Measurements from ENCODE around the gene LRAT.

LRAT gene

GRCh38 chr4:154779362-154779947 is 35.7 kb downstream of the LRAT start:
- DNase-seq = no peak

DNA sequence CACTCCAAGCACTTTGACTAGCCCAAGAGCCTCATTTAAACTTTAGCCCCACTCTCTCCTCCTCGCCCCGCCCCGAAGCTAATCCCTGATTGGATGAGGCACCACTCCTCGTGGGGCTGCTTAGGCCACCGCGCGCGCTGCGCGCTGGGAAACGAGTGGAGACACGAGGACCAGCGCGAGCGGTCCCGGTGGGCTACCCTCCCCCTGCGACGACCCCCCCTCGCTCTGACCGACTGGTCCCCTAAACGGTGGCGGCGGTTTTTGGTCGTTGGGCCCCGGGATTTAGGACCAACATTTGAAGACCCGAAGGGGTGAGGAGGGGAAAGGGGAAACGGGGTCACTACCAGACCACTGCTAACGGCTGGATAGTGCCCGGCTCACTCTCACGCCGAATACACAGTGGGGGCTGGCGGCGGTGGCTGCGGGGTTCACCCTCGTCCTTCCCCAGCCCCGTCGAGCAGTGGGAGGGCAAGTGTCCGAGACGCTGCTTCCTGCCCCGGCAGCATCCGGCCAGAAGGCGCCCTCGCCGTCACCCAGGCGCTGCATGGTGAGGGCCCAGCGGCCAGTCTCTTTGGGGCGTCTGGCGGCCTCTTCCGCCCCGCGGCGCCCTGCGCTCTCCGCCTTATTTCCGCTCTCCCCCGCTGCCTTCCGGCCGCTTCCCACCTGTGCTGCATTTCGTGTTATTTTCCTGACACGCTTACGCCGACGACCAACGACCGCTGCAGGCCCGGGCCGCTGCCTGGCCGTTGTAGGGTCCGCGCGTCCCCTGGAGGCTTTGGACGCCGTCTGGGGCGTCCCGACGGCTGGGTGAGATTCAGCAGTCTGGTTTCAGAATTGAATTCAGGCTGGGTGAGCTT is 37.6 kb downstream of the LRAT start, which contains the start of gene RBM46:
RBM46 (plus strand) TSS at position 147 of the 857 bp plus-strand sequence. CDS start 15,481 bp downstream, outside the sequence.
- DNase-seq = no peak

DNA sequence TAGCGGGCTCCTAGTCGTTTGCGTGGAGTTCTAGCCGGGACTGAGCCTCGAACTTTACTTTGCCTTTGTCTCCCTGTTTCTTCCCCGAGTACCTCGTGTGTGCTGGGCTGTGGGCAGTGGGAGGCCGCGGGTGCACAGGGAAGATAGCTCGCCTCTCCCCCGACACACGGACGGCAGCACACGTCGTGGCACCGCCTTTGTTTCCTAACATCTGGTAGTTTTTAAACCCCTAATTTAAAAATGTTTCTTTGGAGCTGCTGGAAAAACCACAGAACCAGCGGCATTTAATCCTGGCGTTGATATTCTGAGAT is 38.1 kb downstream of the LRAT start:
- DNase-seq = no peak
